Astrocyte (in vitro differentiated cells and primary cell): ENCODE data around the gene MS4A6E. TPM values are rescaled to one million over a fixed set of nuclear protein-coding genes. Genes with fewer than 3 reads are reported as not detected.

Experiments
- DNase-seq: peaks from one replicate; pipeline ENCODE4 v3.0.0-alpha.2; 2010; ENCODE audit warnings: low read depth
- FAIRE-seq: peaks from 2 replicates; lab custom pipeline; 2011; peaks lifted over from hg19 to GRCh38; lab: Jason Lieb, UNC
- H2AFZ ChIP-seq: 2 replicates; pipeline ENCODE4 v1.6.0; 2012; ENCODE audit warnings: low read depth, low read length, inconsistent platforms
- H3K27ac ChIP-seq: 2 replicates; pipeline ENCODE4 v1.5.1; 2011; ENCODE audit warnings: low read depth, low read length, inconsistent platforms
- H3K27me3 ChIP-seq: 2 replicates; pipeline ENCODE4 v1.6.0; 2011; ENCODE audit warnings: low read length, inconsistent platforms; ENCODE audit not compliant: insufficient read depth
- H3K36me3 ChIP-seq: 2 replicates; pipeline ENCODE4 v1.5.1; 2011; ENCODE audit warnings: low read length, inconsistent platforms; ENCODE audit not compliant: insufficient read depth
- H3K4me1 ChIP-seq: 2 replicates; pipeline ENCODE4 v1.5.1; 2011; ENCODE audit warnings: low read length, inconsistent platforms; ENCODE audit not compliant: insufficient read depth
- H3K4me2 ChIP-seq: 2 replicates; pipeline ENCODE4 v1.6.0; 2012; ENCODE audit warnings: low read length, inconsistent platforms
- H3K4me3 ChIP-seq: 2 replicates; pipeline ENCODE4 v1.5.1; 2011; ENCODE audit warnings: low read depth, mild to moderate bottlenecking, low read length, inconsistent platforms; ENCODE audit not compliant: insufficient read depth
- H3K79me2 ChIP-seq: 2 replicates; pipeline ENCODE4 v1.6.0; 2012; ENCODE audit warnings: mild to moderate bottlenecking, low read length, inconsistent platforms; ENCODE audit not compliant: insufficient read depth
- H3K9ac ChIP-seq: 2 replicates; pipeline ENCODE4 v1.6.0; 2012; ENCODE audit warnings: mild to moderate bottlenecking, low read length, inconsistent platforms
- H3K9me3 ChIP-seq: 2 replicates; pipeline ENCODE4 v1.5.1; 2012; ENCODE audit warnings: low read depth, mild to moderate bottlenecking, low read length, inconsistent platforms; ENCODE audit not compliant: insufficient read depth
- H4K20me1 ChIP-seq: 2 replicates; pipeline ENCODE4 v1.6.0; 2012; ENCODE audit warnings: low read length, inconsistent platforms; ENCODE audit not compliant: insufficient read depth
- H3K27ac Mint-ChIP-seq: one replicate; pipeline ENCODE4 v1.8.0; 2021; ENCODE audit warnings: mild to moderate bottlenecking, mixed read lengths; ENCODE audit not compliant: unreplicated experiment
- H3K27me3 Mint-ChIP-seq: one replicate; pipeline ENCODE4 v1.8.0; 2021; ENCODE audit warnings: low read depth, mixed read lengths; ENCODE audit not compliant: unreplicated experiment
- H3K36me3 Mint-ChIP-seq: one replicate; pipeline ENCODE4 v1.8.0; 2021; ENCODE audit warnings: low read depth, mixed read lengths; ENCODE audit not compliant: unreplicated experiment
- H3K4me1 Mint-ChIP-seq: one replicate; pipeline ENCODE4 v1.8.0; 2021; ENCODE audit warnings: low read depth, mixed read lengths; ENCODE audit not compliant: unreplicated experiment
- H3K4me3 Mint-ChIP-seq: one replicate; pipeline ENCODE4 v1.8.0; 2021; ENCODE audit warnings: mild to moderate bottlenecking, moderate library complexity, mixed read lengths; ENCODE audit not compliant: unreplicated experiment
- H3K9me3 Mint-ChIP-seq: one replicate; pipeline ENCODE4 v1.8.0; 2021; ENCODE audit warnings: mild to moderate bottlenecking, mixed read lengths; ENCODE audit not compliant: unreplicated experiment
- CTCF ChIP-seq: IDR thresholded peaks from 2 replicates; pipeline ENCODE4 v1.5.1; 2011; ENCODE audit warnings: low read depth, mild to moderate bottlenecking, inconsistent platforms, low read length, moderate library complexity; ENCODE audit not compliant: insufficient read depth
- EZH2 ChIP-seq: IDR thresholded peaks from 2 replicates; pipeline ENCODE4 v1.6.1; 2012; ENCODE audit warnings: mild to moderate bottlenecking, low read length, inconsistent platforms; ENCODE audit not compliant: insufficient read depth
- total RNA-seq: library from RNA; stranded (reverse); gene quantifications from 2 replicates; pipeline ENCODE4 v1.2.1, GENCODE V29; 2021

Gene MS4A6E
- total RNA-seq, 1 donor from 2014 or later, result not detected

DNA sequence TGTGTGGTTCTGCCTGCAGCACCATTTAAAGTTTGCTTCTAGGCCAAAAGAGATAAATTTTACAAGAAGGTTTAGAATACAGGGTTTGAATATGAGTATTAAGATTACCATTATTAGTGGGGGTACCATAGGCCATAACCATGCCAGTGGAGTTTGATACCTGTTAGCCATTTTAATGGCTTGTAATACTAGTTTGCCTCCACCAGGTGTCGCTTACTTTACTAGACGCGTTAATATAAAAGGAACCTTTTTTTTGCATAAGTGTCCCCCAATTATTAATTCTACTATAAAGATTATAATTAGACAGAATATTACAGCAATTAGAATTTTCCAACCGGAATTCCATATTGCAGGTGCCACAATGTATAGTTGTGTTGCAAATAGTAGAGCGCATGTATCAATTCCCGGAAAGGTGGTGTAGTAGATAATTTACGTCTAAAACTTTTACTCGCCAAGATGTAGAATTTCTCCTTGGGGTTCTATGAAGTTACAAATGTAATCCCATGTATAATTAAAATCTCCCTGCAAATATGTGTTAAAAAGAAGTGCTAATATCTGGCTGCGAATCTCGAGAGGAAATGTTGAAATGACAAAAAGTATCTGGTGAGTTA lies 16.1 kb downstream of the MS4A6E start:
- TF ChIP-seq CTCF (peak; percentile 44), EZH2 (no peak)
- no peaks in the 10 kb centered on the region for H3K36me3 Mint-ChIP-seq
- no peaks in the 10 kb centered on the region for H3K36me3 ChIP-seq
- H3K27ac Mint-ChIP-seq, result no peak overlapping the region
- no peaks in the 10 kb centered on the region for H4K20me1 ChIP-seq
- no peaks in the 10 kb centered on the region for H3K9me3 Mint-ChIP-seq
- peaks cover 7% of the 10 kb centered on the region for H3K4me1 Mint-ChIP-seq
- FAIRE-seq, result no peak
- H3K4me2 ChIP-seq, result no peak overlapping the region
- no peak overlapping the region for H3K4me3 Mint-ChIP-seq
- no peak for DNase-seq
- no peaks in the 10 kb centered on the region for H3K27me3 ChIP-seq
- H3K4me1 ChIP-seq, result no peaks in the 10 kb centered on the region
- H2AFZ ChIP-seq, result no peak overlapping the region
- H3K27me3 Mint-ChIP-seq, result peaks cover 7% of the 10 kb centered on the region
- no peaks in the 10 kb centered on the region for H3K79me2 ChIP-seq
- H3K9ac ChIP-seq, result no peak overlapping the region
- no peaks in the 10 kb centered on the region for H3K9me3 ChIP-seq
- H3K27ac ChIP-seq, result no peak overlapping the region
- no peak overlapping the region for H3K4me3 ChIP-seq

DNA sequence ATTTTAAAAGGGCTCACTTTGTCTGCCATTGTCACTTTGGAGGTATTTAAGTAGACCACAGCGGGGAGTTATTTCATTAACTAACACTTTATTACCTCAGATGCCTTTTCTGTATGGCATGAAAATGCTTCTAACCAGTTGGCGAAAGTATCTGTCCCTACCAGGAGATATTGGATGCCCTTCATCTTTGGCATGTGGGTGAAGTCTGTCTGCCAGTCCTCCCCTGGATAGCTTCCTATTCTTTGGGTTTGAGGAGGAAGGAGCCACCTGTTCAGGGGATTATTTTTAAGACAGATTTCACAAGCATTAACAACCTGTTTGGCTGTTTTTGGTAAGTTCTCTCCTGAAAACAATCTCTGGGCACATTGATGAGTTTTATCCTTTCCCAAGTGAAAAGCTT lies 17.1 kb downstream of the MS4A6E start:
- FAIRE-seq, result no peak
- no peaks in the 10 kb centered on the region for H3K9me3 Mint-ChIP-seq

More for the DNA sequence above, 17.1 kb downstream of the MS4A6E start:
- Histone ChIP-seq H4K20me1 (no peaks in the 10 kb centered on the region), H3K27ac (no peak overlapping the region), H3K9ac (no peak overlapping the region), H3K27me3 (no peaks in the 10 kb centered on the region), H3K4me1 (no peaks in the 10 kb centered on the region), H3K36me3 (no peaks in the 10 kb centered on the region), H3K79me2 (no peaks in the 10 kb centered on the region), H2AFZ (no peak overlapping the region), H3K9me3 (no peaks in the 10 kb centered on the region), H3K4me2 (no peak overlapping the region), H3K4me3 (no peak overlapping the region)
- Mint-ChIP-seq H3K27me3 (peaks cover 7% of the 10 kb centered on the region), H3K36me3 (no peaks in the 10 kb centered on the region), H3K27ac (no peak overlapping the region), H3K4me3 (no peak overlapping the region), H3K4me1 (peaks cover 7% of the 10 kb centered on the region)
- no peak for DNase-seq
- TF ChIP-seq EZH2 (no peak), CTCF (no peak)
